GM06990 (cell line): ENCODE data around the gene FAM156A.
"Not testable (repeated sequence)": the region's sequence is repeated elsewhere in the genome, so short reads cannot be mapped to it uniquely, and the experiment has no call there.

Experiments
- DNase-seq: peaks from one replicate; pipeline ENCODE4 v3.0.0-alpha.2; 2011; ENCODE audit not compliant: insufficient read length; ENCODE audit errors: extremely low read depth
- H3K27me3 ChIP-seq: replicated peaks from 2 replicates; pipeline ENCODE4 v1.6.0; 2011; ENCODE audit warnings: low read length; ENCODE audit not compliant: control insufficient read depth, insufficient read depth
- H3K36me3 ChIP-seq: 2 replicates; pipeline ENCODE4 v1.5.1; 2011; ENCODE audit warnings: low read length; ENCODE audit not compliant: control insufficient read depth, insufficient read depth
- H3K4me3 ChIP-seq: replicated peaks from 2 replicates; pipeline ENCODE4 v1.5.1; 2011; ENCODE audit warnings: low read depth, mild to moderate bottlenecking, control low read depth, low read length
- TF ChIP-seq, protein P1 (sequence below): IDR thresholded peaks from 2 replicates; pipeline ENCODE4 v1.5.1; 2011; ENCODE audit warnings: low read length, control low read depth, mild to moderate bottlenecking, inconsistent platforms; ENCODE audit not compliant: insufficient read depth, poor library complexity, severe bottlenecking

FAM156A gene

DNA sequence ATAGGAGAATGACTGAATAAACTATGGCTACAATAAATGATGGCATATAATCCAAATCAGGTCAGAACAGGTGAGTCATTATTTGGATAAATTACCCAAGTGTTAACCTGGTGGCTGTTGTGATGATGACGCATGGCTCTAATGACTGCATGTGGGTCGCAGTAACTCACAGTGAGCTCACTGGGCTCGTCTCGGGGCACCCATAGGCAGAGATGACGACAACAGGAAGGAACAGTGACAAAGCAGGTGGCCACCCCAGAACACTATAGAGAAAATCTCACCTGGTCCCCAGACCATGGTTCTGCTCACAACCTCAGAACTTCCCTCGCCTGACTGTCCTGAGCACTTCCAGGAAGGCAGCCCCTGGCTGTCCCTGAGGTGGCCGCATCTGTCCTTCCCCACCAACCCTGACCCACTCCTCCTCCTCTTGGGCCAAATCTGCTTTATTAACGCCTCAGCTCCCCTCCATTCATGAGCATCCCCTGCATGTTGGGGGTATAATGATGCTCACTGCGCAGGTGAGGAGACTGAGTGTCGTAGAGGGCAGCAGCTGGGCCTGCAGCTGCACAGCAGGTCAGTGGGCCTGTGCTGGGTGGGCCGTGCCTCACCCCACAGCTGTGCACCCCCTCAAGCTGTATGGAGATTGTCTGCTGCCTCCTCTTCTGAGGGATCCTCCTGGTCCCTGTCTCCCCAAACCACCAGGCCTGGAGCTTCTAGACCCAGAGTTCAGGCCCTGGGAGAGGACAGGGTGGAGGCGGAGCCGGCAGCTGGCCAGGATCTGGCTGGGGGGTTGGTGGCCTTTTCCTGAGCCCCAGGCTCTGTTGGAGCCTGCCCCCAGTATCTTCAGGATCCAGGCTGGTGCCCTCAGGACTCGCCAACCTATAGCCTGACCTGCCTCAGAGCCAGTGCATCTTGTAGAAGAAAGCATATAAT is 30.9 kb upstream of the FAM156A start:
- no peak for DNase-seq
- no peaks in the 10 kb centered on the region for H3K27me3 ChIP-seq
- no peaks in the 10 kb centered on the region for H3K36me3 ChIP-seq
- no peak overlapping the region for H3K4me3 ChIP-seq
- TF ChIP-seq, protein P1, sequence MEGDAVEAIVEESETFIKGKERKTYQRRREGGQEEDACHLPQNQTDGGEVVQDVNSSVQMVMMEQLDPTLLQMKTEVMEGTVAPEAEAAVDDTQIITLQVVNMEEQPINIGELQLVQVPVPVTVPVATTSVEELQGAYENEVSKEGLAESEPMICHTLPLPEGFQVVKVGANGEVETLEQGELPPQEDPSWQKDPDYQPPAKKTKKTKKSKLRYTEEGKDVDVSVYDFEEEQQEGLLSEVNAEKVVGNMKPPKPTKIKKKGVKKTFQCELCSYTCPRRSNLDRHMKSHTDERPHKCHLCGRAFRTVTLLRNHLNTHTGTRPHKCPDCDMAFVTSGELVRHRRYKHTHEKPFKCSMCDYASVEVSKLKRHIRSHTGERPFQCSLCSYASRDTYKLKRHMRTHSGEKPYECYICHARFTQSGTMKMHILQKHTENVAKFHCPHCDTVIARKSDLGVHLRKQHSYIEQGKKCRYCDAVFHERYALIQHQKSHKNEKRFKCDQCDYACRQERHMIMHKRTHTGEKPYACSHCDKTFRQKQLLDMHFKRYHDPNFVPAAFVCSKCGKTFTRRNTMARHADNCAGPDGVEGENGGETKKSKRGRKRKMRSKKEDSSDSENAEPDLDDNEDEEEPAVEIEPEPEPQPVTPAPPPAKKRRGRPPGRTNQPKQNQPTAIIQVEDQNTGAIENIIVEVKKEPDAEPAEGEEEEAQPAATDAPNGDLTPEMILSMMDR = no peak

DNA sequence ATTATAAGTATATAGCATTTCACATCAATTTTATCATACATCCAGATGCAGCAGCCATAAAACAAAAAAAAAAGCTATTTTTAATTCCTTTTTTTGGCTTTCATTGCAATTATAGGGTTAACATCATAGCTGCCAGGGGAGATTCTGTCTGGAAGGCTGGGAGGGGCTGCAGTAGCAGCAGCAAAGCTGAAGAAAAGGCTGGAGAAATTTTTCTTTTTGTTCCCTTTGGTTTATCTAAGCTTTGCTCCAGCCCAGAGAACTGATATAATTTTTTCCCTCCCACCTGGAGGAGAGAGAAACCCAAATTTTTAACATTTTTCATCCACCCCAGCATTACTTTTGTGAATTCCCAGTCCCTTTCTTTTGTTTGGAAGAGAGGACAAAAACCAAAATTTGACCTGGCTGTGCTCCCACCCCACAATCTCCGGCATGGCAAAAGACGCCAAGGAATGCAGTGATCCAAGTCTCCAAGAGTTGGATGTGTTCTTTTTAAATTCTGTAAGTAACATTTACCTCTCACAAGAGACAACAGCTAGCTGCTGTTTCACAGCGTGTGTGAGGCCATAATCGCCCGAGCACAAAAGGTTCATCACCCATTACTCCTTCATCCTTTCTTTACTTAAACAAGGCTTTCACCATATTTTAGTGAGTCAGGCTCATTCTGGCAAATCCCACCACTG is 25.1 kb upstream of the FAM156A start:
- H3K27me3 ChIP-seq = no peaks in the 10 kb centered on the region
- H3K36me3 ChIP-seq = no peaks in the 10 kb centered on the region
- DNase-seq = no peak
- no peak overlapping the region for H3K4me3 ChIP-seq
- TF ChIP-seq, protein P1 = no peak

DNA sequence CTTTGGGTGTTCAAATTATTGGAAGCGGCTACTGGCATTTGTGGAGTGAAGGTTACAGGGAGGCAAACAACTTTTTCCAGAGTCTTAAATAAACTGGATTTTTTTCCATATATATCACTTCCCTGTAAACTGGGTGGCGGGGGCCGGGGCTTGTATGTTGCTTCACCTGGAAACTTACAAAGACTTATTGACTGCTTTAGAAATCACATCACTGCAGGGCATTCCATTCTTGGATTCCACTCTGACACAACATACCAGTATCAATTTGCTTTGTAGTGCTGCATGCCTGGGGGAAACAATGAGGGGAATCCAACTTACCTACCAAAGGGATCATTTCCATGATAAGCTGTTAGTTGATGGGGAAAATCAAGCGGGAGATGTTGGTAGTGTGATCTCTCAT is 21.7 kb upstream of the FAM156A start:
- Histone ChIP-seq H3K27me3 (no peaks in the 10 kb centered on the region), H3K36me3 (no peaks in the 10 kb centered on the region), H3K4me3 (no peak overlapping the region)
- TF ChIP-seq, protein P1 = no peak
- DNase-seq = no peak

DNA sequence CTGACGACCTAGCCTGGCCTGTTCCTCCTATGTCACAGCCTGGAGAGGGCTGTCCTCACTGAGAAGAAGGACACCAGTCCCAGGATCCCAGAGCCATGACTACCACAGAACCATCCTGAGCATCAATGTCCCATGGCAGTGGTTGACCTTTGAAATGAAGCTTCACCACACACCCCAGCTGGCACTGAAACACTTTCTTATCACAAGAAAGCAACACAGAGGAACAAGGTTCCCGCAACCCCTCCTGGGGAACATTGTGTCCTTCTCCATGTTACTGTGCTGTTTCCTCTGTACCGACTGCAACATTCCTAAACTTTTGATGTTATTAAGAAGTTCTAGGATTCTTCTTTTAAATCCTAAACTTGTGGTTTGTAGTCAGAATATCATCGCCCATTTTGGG is 21.2 kb upstream of the FAM156A start:
- Histone ChIP-seq H3K27me3 (no peaks in the 10 kb centered on the region), H3K4me3 (no peak overlapping the region), H3K36me3 (no peaks in the 10 kb centered on the region)
- TF ChIP-seq, protein P1 = no peak
- no peak for DNase-seq

DNA sequence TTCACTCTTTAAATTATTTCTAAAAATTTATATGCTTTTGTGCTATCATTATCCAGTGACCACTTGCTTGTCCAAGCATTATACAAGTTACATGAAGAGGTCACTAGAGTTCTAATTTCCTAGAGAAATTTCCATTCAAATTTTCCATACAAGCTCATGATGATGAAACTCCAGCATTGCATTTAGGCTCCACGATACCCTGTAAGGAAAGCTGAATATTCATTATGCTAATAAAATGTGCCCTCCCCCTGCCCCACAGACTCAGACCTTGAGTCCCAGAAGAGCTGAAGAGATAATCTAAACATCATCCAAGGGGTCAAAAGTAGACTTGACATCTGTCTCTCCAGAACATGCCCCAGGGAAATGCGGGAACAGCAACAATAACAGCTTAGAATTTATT is 19.6 kb upstream of the FAM156A start:
- TF ChIP-seq, protein P1 = no peak
- Histone ChIP-seq H3K36me3 (no peaks in the 10 kb centered on the region), H3K4me3 (no peak overlapping the region), H3K27me3 (no peaks in the 10 kb centered on the region)
- DNase-seq = no peak

DNA sequence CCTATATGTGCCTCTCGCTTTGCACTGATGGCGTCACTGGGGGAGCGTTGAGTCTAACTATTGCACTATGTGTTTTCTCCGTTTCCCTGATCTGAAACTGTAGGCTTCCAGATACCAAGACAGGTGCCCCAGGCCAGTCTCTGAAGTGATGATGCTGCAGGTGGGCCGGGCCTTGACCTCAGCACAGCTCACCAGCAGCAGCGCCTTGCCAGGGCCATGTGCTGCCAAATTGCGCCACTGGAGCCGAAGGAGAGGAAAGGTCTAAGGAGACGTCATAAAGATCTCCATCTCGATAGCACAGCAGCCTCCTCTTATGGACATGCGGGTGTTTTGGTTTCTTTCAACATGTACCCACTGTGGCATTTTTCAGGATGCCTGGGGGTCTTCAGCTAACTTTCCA is 17.3 kb upstream of the FAM156A start:
- not testable (repeated sequence) for DNase-seq, H3K36me3 ChIP-seq, H3K4me3 ChIP-seq, H3K27me3 ChIP-seq

DNA sequence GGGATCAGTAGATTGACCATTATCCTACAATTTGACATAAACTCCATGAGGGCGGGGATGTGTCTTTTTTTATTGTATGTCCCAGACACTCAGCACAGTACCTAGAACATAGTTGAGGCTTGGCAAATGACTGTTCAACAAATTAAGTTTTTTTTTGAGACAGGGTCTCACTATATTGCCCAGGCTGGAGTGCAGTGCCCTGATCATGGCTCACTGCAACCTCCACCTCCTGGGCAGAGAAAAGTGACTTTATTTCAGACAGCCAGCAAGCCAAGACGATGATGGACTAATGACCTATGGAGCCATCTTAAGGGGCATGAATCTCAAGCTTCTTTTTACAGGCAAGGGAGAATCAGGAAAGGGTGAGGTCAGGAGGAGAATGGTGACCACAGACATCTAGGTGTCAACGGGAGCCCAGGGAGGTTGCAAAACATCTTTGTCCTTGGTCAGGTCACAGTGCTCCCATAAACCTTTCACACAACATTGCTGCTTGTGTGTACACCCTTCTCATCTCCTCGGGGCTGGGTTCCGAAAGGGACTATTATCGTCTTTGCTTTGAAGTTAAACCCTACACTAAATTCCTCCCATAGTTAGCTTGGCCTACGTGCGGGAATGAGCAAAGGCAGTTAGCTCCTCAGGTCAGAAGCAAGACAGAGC is 16.1 kb upstream of the FAM156A start:
- not testable (repeated sequence) for H3K4me3 ChIP-seq, DNase-seq, H3K36me3 ChIP-seq, H3K27me3 ChIP-seq

DNA sequence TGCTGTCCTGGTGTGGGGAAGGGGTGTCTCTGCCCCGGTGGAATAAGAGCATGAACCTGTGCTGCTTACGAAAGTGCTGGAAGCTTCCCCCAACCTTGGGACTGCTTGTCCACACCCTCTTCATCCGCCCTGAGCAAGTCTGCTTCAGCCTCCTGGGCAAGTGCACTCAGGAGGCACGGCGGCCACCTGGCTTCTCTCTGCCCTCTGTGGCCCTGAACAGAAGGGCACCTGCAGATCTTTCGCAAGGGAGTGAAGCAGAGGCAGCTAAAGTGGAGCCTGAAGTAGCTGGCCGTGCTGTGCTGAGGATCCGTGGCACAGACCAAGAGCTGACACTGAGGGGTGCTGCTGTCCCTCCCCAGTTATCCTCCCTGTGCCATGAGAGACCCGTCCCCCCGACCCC is 9.6 kb upstream of the FAM156A start:
- H3K27me3 ChIP-seq, H3K36me3 ChIP-seq, DNase-seq, H3K4me3 ChIP-seq: not testable (repeated sequence)
